ENCODE measurements around the gene GPBAR1. TPM values are rescaled to one million over a fixed set of nuclear protein-coding genes. Genes with fewer than 3 reads are reported as not detected.

GPBAR1 gene
- total RNA-seq, 4 donors from 2014 or later, result 4.6 to 37.8 (median 13.5) TPM

DNA sequence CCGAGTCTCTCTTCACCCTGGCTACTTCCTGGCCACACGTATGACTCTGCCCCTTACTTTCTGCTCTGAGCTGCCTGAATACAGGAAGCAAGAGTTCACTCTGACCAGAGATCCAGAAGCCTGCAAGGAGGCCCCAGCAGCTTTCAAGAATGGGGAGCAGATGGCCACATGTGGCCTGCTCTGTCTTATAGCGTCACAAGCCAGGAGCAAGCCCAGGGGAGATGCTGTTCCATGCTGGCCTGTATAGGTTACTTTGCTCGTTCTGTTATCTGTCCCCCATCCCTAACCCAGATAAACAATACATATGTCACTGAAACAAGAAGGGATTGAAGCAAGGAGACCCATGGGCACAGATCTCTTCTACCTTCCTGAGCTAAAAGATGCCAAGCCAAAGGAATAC is 13.8 kb downstream of the GPBAR1 start:
- no peak for DNase-seq (ENCODE audit: low spot score in 2 of 2)
- TF ChIP-seq CTCF (IDR thresholded peaks at IDR 0.05) (no peak), POLR2A (IDR thresholded peaks at IDR 0.05) (no peak), EP300 (IDR thresholded peaks at IDR 0.05) (no peak)
- Histone ChIP-seq H3K4me1 (peaks cover 0 to 60% (median 25%) of the 10 kb centered on the region in 4 donors), H3K27ac (peak overlapping the region in 3 of 4 donors; percentile 24 to 95 (median 77)), H3K36me3 (peaks cover 3 to 62% (median 28%) of the 10 kb centered on the region in 3 donors), H3K9me3 (no peaks in the 10 kb centered on the region), H3K4me3 (no peak overlapping the region), H3K27me3 (no peaks in the 10 kb centered on the region)
- 67 to 76% methylated on average over 4 of the region's 4 CpGs for WGBS, 2 donors

DNA sequence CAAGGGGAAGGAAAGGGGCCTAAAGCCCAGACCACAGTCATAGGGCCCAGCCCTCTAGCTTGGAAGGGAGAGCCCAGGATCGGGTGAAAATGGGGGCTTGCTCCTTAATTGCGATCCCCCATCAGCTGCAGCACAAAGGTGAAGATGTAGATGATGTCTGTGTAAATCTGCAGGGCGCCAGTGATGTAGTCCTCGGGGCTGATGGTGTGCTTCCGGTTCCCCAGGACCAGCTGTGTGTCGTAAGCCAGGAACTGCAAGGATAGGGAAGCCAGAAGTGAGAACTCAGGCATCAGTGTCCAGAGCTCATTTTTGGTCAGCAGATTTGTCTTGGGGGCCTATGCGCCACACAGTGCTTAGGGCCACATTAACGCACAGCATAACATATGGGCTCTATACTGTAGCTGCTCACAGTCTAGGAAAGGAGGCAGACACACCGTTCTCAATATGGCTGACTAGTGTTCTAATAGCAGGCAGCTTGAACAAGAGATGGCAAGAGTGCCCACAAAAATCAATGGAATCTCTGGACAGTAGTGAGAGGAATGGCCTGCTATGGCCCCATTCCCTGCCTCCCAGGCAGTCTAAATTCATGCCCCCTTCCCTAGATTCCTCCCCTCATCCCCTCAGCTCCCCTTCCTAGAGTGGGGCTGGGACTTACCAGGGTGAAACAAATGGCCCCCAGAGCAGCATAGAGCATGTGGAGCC is 14.7 kb downstream of the GPBAR1 start:
- no peaks in the 10 kb centered on the region for H3K9me3 ChIP-seq
- TF ChIP-seq POLR2A (IDR thresholded peaks at IDR 0.05), result no peak
- no peak for TF ChIP-seq CTCF (IDR thresholded peaks at IDR 0.05)
- no peak for TF ChIP-seq EP300 (IDR thresholded peaks at IDR 0.05)
- no peaks in the 10 kb centered on the region for H3K27me3 ChIP-seq
- peaks cover 0 to 64% (median 25%) of the 10 kb centered on the region in 4 donors for H3K4me1 ChIP-seq
- 86% methylated on average over 9 of the region's 9 CpGs for WGBS, 2 donors
- H3K36me3 ChIP-seq, result peaks cover 3 to 71% (median 28%) of the 10 kb centered on the region in 3 donors
- no peak for DNase-seq (ENCODE audit: low spot score in 2 of 2)
- H3K27ac ChIP-seq, result peak overlapping the region in 2 of 4 donors; percentile 77 to 95
- no peak overlapping the region for H3K4me3 ChIP-seq

- Histone ChIP-seq H3K36me3 (peaks cover 3 to 87% (median 39%) of the 10 kb centered on the region in 3 donors), H3K27ac (peak overlapping the region in 2 of 4 donors; percentile 40 to 95), H3K4me1 (peaks cover 0 to 60% (median 20%) of the 10 kb centered on the region in 4 donors), H3K9me3 (no peaks in the 10 kb centered on the region), H3K27me3 (no peaks in the 10 kb centered on the region), H3K4me3 (no peak overlapping the region)
- no peak for TF ChIP-seq POLR2A (IDR thresholded peaks at IDR 0.05)
- no peak for TF ChIP-seq CTCF (IDR thresholded peaks at IDR 0.05)
- no peak for TF ChIP-seq EP300 (IDR thresholded peaks at IDR 0.05)
- DNase-seq (ENCODE audit: low spot score in 2 of 2), result no peak
- 71 to 74% methylated on average over 11 to 12 of the region's 12 CpGs for WGBS, 2 donors
These were observed 16.4 kb downstream of the GPBAR1 start for GRCh38 chr2:218276986-218277755.

DNA sequence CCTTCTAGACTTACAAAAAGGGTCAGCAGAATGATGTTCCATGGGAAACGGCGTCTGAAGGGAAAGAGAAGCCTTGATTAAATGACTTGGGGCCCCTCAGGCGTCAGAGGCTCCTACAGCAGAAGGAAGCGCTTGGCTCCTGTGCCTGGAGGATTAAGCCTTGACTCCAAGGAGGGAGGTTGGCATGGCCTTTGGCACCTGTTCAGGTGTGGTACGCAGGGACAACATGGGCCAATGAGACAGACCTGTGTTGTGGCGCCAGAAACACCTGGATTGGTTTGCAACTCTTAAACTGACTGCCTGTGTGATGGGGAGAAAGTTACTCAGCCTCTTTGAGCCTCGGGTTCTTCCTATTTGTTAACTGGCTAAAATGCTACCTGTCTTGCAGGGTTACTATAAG is 17.1 kb downstream of the GPBAR1 start:
- no peaks in the 10 kb centered on the region for H3K27me3 ChIP-seq
- H3K9me3 ChIP-seq, result no peaks in the 10 kb centered on the region
- H3K4me3 ChIP-seq, result no peak overlapping the region
- peak overlapping the region in 1 of 4 donors; percentile 95 for H3K27ac ChIP-seq
- no peak for TF ChIP-seq POLR2A (IDR thresholded peaks at IDR 0.05)
- TF ChIP-seq CTCF (IDR thresholded peaks at IDR 0.05), result no peak
- TF ChIP-seq EP300 (IDR thresholded peaks at IDR 0.05), result no peak
- DNase-seq (ENCODE audit: low spot score in 2 of 2), result no peak
- H3K4me1 ChIP-seq, result peaks cover 0 to 60% (median 19%) of the 10 kb centered on the region in 4 donors
- WGBS, 2 donors, result 61 to 74% methylated on average over 7 of the region's 7 CpGs
- H3K36me3 ChIP-seq, result peaks cover 3 to 89% (median 39%) of the 10 kb centered on the region in 3 donors
